SIG-M5 (cell line): ENCODE results near the gene RDH8.

ENCODE experiments used
- DNase-seq: peaks from one replicate; lab custom pipeline; 2025; lab: John Stamatoyannopoulos, UW

Gene RDH8, protein sequence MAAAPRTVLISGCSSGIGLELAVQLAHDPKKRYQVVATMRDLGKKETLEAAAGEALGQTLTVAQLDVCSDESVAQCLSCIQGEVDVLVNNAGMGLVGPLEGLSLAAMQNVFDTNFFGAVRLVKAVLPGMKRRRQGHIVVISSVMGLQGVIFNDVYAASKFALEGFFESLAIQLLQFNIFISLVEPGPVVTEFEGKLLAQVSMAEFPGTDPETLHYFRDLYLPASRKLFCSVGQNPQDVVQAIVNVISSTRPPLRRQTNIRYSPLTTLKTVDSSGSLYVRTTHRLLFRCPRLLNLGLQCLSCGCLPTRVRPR

DNA sequence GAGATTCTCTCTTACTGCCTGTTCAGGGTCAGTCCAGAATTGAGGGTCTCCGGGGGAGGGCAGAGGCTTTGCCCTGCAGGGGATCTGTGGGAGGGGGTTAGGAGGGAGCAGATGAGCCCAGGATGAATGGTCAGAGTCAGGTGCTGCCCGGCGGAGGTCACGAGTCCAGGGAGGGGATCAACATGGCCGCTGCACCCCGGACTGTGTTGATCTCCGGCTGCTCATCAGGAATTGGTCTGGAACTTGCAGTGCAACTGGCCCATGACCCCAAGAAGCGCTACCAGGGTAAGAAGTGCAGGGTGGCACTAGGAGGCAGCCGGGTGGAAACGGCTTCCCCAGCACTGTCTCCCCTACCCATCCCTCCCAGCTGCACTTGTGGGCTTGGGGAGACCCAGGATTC, at the start of gene RDH8:
TSS of gene RDH8 (plus strand) at position 168 of the 400 bp plus-strand sequence. CDS start at position 183, 15 bp downstream.
- DNase-seq, result no peak

DNA sequence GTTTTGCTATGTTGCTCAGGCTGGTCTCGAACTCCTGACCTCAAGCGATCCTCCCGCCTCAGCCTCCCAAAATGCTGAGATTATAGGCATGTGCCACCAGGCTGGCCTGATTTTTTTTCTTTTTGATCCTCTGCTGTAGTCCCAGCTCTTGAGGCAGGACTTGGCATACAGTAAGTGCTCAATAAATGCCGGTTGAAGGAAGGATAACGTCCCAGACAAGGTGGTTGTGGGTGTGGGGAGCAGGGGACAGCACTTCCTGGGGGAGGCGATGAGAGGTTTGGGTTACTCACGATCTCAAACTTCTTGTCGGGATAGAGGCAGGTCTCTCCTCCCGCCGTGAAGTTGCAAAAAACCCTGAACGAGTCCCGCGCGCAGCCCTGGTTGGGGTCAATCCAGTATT, 47.3 kb upstream of the RDH8 start:
- DNase-seq, result no peak

DNA sequence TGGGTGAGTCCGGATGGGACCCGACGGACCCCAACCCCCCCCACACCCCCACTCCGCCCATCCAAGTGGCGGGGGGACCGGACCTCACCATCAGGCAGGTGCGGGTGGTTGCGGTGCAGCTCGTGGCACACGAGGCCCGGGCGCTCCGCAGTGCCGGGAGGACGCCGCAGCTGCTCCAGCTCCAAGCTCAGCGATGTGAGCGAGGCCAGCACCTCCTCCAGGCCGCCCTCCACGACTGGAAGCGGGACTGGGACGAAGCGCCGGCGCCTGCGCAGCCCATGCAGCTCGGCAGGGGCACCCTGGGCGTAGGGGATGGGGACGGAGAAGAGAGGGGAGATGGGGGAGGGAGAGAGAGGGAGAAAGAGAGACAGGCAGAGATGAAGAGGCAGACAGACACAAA, 46.8 kb upstream of the RDH8 start:
- DNase-seq, result no peak

DNA sequence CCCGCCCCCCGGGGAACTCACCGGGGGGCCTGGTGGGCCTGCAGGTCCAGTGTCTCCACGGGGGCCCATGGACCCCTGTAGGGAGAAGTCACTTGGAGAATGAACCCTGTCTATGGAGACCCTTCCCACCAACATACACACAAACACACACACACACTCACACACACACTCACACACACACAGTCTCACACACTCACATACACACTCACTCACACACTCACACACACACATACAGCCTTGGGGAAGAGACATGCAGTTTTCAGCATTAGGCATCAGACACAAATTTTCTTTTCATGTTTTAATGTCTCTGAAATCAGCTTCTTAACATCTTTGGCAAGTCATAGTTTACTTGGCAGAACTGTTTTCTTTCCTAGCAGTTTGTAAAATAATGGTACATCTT, 46.0 kb upstream of the RDH8 start:
- DNase-seq, result no peak

DNA sequence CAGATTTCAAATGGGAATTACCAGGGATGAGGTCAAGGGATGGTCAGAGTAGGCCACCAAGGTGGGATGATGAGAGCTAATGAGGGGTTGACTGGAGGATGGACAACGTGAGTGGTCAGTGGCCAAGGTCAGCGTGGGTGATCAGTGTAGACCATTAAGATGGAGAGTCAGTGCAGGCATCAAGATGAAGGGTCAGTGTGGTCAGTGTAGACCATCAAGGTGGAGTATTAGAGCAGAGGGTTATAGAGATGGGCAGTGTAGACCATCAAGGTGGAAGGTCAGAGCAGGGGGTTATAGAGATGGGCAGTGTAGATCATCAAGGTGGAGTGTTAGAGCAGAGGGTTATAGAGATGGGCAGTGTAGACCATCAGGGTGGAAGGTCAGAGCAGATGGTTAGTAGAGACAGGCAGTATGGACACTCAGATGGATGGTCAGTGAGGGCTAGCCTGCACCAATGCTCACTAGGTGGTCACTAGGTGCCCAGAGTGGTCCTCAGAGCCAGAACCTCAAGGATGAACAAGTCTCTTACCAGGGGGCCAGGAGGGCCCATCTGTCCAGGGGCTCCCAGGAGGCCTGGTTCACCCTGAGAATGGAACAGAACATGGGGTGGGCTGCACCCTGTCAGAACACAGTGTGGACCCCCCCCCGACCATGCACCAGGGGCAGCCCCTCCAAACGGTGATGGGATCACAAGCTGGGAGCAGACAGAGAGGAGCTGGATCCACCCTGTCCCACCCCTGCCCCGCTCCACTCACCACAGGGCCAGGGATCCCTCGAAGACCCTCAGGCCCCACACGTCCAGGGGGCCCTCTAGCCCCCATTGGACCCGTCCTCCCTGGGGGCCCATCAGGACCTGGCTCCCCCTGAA, 44.2 kb upstream of the RDH8 start:
- no peak for DNase-seq

DNA sequence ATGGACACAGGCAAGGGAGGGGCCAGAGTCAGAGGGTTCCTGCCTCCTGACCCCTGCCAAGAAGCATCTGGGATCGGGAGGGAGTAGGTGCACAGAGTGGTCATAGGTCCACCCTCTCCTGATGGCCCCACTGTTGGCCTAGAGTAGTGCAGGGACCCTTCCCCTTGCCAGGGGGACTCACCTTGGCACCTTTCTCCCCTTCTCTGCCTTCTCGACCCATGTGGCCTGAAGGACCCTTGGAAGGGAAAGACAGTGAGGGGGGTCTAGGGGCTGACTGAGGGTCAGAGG, 43.7 kb upstream of the RDH8 start:
- no peak for DNase-seq

DNA sequence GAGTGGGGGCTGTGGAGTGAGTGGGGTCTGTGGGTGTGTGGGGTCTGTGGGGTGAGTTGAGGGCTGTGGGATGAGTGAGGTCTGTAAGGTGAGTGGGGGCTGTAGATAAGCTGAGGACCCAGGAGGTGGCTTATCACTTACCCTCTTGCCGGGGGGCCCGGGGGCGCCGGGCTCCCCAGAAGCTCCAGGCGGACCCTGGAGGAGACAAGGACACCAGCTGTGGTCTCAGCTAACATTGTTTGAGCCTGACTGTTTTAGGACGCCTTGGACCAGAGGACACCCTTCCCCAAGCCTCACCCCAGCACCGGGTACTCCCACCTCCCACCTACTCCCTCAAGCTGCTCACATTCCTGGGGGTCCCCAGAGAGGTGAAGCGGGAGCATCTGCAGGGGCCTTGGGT, 42.8 kb upstream of the RDH8 start:
- DNase-seq, result no peak

DNA sequence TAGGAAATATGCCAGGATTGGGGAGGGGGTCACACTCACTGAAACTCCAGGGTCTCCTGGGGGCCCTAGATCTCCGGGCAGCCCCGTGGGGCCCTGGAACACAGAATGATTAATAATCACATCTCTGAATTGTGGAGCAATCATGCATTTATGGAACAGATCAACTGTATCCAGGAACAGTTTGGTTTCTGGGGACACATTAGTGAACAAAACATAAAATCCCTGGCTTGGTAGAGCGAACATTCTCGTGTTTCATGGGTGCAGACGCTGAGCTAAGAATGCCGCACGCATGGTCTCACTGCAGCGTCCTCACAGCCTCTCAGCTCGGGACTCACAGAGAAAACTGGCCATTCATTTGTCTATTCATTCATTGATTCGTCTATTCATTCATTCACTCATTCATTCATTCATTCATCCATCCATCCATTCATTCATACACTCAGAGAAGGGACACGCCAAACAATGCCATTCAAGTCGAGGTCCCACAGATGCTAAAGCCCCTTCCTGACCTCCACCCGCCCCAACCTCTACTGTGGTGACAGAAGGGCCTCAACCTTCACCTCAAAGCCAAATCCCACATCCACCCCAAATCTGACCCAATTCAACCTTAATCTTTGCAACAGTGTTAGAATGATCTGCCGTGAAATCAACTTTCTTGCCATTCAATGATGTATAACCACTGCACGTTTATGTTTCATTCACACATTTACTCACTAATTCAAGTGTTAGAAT, 42.0 kb upstream of the RDH8 start:
- DNase-seq, result no peak

DNA sequence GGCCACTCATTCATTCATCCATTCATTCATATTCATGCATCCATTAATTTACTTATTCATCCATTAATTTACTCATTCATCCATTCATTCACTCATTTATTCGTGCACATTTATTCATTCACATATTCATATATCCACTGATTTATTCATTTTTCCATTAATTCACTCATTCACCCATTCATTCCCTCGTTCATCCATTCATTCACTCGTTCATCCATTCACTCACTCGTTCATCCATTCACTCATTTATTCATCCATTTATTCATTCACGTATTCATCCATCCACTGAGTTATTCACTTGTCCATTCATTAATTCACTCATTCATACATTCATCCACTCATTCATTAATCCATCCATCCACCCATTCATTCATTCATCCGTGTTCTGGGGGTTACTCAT, 41.2 kb upstream of the RDH8 start:
- DNase-seq, result no peak

DNA sequence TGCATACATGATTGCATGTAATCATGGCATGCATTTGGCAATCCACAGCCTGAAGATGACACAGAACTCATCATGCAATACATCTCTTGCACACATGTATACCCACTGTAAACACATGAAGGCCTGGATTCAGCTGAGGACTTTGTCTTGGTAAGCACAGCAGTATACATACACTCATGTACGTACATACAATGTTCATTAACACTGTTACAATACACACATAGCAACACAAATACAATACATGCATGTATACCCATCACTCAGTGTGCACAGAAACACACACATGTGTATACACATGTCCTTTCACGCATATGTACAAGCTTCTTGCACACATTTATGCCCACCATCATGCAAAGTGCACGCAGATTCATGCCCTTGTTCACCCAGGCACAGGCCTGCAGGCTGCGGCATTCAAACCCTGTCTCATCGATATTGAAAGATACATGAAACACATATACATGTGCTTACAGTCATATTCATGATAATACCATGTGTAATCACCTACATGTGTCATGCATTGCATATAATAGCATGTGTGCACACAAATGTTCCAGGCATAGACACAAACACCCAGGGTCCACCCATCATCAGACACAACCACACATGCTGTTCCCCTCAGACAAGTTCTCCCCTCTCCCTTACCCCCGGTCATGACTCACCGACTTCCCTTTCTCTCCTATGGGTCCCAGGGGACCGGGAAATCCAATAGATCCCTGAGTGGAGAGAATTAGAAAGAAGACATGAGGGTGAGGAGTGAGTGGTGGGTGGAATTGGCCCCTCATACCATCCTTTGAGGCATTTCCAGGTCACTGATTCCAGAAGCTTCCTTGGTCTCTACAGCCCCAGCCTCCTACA, 31.6 kb upstream of the RDH8 start:
- DNase-seq, result no peak

DNA sequence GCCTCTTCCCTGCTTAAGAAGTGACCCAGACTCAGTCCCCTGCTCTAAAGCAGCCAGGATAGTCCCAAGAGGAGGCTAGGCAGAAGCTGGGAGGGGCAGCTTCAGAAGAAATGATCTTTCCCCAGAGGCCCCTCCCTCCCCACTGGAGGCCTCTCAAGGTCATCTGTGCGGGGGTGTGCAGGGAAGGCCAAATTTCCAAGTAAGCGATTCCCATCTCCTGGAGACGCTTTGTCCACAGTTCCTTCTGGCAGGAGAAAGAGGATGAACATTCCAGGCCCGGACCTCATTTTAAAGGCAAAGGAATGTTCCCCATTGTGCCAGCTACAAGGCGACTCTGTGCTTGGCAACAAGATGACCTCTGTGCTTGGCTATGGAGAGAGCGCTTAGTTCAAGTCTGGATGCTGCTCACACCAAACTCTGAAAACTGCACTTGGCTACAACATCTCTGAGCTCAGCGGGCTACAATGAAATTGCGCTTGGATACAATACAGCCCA, 26.4 kb upstream of the RDH8 start:
- no peak for DNase-seq

DNA sequence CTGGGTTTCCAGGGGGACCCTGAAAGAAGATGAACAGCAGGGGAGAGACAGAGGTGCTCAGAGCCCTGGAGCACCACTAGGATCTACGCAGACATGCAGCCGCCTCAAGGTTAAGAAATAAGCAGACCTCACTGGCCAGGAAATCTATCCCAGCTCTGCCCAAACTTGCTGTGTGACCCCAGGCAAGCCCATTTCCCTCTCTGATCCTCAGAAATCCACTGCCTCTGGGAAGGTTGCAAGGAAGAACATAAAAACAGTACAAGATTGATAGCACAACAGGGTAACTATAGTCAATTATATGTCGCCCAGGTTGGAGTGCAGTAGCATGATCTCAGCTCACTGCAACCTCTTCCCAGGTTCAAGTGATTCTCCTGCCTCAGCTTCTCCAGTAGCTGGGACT, 23.8 kb upstream of the RDH8 start:
- DNase-seq, result no peak

DNA sequence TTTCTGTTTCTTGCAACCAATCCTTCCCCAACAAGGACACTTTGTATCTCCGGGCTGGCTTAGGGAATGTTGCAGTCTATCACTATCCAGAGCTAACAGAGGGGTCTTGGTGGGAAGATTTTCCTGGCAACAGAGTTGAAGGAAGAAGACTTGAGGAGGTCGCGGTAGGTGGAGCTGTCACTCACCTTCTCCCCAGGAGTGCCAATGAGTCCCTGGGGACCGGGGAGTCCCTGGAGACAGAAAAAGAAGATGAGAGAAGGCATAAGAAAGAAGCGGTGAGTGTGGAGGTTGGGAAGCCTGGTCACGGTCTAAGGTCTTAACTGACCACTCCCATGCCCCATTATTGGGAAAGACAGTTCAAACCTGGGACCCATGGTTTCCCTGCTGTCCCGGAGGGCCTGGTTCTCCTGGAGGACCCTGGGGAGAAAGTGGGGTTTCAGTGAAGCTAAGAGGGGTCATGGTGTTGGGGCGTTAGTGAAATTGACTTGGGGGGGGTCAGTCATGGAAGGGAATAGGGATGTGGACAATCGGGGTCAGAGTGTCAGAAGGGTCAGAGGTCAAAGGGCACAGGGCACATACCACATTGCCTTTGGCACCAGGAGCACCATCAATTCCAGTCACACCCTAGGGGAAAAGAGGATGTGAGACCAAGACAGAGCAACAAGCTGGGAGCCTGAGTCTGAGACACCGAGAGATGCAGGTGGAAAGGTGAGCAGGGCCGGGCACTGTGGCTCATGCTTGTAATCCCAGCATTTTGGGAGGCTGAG, 21.7 kb upstream of the RDH8 start:
- DNase-seq, result no peak

DNA sequence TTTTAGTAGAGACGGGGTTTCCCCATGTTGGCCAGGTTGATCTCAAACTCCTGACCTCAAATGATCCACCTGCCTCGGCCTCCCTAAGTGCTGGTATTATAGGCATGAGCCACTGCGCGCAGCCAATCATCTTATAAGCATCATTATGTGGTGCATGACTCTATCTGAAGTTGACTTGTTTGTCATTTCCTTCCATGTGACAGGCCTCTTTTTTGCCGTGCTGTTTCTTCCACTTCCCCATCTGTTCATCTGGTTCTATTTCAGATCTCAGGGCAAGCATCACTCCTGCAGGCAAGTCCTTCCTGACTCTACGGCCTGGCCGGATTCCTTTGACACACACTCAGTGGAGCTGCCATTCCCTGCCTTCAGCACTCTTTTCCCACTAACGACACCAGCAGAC, 18.2 kb upstream of the RDH8 start:
- no peak for DNase-seq

DNA sequence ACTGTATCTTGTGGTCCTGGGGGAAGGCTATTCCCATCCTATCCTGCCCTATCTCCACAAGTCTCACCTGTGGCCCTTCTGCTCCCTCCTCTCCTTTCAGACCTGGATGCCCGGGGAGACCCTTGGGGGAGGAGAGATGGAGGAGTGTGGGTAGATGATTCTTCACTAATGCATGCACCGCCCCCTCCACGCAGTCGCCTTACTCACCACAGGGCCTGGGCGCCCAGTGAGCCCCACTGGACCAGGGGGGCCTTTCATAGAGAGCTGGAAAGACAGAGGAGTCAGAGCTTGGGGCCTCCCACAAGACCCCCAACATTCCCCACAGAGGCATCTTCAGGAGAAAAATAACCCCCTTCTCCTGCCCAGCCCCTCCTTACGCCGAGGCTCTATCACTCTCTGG, 17.3 kb upstream of the RDH8 start:
- DNase-seq, result no peak

DNA sequence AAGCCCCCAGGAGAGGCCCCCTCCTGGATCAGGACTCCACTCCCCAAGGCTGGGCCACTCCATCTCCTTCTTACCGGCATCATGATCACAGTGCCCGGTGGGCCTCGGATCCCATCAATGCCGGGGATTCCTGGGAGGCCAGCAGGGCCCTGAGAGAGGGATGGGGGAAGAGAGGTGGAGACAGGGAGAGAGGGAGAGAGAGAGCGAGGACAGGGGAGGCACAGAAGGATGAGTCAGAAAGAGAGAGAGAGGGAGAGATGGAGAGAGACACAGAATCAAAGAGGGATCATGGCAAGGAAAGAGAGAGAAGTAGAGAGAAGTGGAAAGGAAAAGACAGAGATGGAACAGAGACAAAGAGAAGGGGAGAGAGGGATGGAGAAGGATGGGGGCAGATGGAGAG, 16.7 kb upstream of the RDH8 start:
- DNase-seq, result no peak

DNA sequence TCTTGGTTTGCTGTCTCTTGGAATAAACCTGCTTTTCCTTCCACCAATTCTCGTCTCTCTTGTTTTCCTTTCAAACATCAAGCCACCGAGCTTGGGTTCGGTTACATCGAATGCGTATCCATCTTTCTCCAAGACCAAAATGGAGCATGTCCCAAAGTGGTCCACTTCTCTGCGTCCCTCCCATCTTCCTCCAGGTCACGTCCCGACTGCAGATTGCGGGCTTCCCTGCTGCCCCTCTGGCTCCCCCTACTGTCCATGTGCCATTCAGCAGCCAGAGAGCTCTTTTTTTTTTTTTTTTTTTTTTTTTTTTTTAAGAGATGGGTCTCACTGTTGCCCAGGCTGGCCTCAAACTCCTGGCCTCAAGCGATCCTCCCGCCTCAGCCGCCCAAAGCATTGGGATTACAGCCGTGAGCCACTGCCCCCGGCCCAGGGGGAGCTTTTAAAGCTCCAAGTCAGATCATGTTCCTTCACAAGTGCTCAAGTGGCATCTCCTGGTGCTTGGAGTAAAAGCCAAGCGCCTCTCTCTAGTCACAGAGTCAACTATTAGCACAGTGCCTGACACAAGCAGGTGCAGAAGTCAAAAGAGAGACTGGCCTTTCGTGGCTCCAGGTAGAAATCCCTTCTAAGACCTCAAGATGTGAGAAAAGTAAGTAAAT, 13.0 kb upstream of the RDH8 start:
- DNase-seq, result no peak

DNA sequence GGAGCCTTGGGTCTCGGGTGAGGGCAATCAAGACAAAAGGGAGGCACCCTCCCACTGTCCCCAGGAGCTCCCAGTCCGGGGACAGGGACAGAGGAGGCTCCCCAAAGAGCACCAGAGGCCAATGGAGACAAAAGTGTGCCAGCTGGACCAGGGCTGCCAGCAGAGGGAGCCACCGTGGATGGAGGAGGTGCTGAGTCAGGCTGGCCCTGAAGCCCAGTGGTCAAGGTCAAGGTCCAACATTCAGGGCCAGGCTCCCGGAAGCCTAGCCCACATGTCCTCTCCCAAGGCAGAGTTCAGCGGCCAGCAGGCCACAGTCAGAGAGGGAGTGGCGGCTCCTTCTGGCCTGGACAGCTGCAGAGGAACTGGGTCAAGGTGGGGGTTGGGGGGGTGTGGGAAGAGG, 11.4 kb upstream of the RDH8 start:
- DNase-seq, result no peak

DNA sequence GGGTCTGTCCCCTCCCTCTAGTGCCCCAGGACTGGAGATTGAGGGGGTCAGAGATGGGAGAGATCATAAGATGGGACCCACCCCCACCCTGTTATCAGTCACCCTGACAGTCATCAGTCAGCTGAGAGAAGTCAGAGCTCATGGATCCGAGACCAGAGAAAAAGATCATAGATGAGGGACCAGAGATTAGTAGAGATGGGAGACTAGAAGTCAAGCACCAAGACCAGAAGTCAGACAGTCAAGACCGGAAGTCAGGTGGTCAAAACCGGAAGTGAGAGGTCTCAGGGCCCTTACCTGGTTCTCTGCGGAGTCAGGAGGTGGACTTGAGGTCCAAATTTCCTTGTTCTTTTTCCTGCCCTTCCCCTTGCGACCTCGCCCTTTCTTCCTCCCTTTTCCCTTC, 10.0 kb upstream of the RDH8 start:
- no peak for DNase-seq

DNA sequence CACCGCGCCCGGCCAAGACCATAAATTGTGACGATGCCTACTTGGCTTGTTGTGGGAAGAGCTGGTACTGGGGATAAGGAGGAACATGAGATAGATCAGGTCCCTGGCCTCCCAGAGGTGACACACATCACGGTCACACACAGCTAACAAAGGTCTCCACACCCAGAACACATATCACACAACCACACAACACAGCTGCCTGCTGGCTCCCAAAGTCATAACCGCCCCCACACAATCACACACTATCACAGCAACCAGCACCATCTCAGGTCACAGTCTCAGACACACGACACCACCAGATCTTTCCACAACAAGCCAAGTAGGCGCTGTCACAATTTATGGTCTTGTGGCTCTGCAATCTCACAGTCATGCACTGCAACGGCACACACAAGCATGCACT, 8.7 kb upstream of the RDH8 start:
- DNase-seq, result no peak
